Tibial nerve (tissue), 4 donors: ENCODE measurements around the gene PRKCZ.

Source experiments
- CTCF ChIP-seq, 5 experiments: fragments of 200-600 bp in 3 of 5; fragments of 450-650 bp in 2 of 5; sonication (generic) in 3 of 5; IDR thresholded peaks; one replicate each; pipeline ENCODE4 v1.5.1; 2016 to 2019; ENCODE audit warnings: antibody characterized with exemption in 5 of 5, mild to moderate bottlenecking in 3 of 5, moderate library complexity in 2 of 5
- EP300 ChIP-seq, 2 donors: sonication (generic); formaldehyde crosslinking; IDR thresholded peaks; one replicate each; pipeline ENCODE4 v1.6.1; 2017; ENCODE audit warnings: antibody characterized with exemption in 2 of 2, mild to moderate bottlenecking in 1 of 2
- POLR2A ChIP-seq, 2 donors: fragments of 450-650 bp; IDR thresholded peaks; one replicate each; pipeline ENCODE4 v1.6.1; 2017; ENCODE audit warnings: antibody characterized with exemption in 2 of 2, mild to moderate bottlenecking in 2 of 2, moderate library complexity in 2 of 2

DNA sequence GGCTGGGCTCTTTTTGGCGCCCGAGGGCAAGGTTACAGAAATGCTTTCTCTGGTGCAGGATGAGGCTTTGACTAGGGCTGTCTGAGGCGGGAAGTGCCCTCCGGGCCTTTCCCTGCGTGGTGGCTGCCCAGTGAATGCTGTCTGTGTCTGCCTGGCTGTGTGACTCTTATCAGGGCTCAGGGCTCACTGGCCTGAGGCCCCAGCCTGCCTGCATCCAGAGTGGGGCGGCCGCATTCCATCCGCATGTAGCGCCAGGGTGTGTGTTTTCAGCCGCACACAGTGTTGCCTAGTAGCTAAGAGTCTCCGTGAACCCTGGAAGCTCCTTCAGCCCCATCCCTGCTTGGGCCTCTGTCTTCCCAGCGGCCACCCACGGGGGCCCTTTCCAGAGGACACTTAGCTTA, 85.2 kb downstream of the PRKCZ start:
- TF ChIP-seq CTCF (IDR thresholded peaks at IDR 0.05) = peak in 2 of 5 experiments; percentile 10 to 20
- TF ChIP-seq POLR2A (IDR thresholded peaks at IDR 0.05) = peak; percentile 19 to 40
- TF ChIP-seq EP300 (IDR thresholded peaks at IDR 0.05) = peak; percentile 62 to 64
